ENCODE data around the gene SPARCL1. TPM values are rescaled to one million over a fixed set of nuclear protein-coding genes. Genes with fewer than 3 reads are reported as not detected.
A peak's percentile ranks its signal among the peaks of the same experiment; 100 is the strongest.

Gene SPARCL1
- total and polyA plus RNA-seq, 2 donors (not counting 3 experiments of a cell fraction or from before 2014, with no cell fraction given) = not detected

DNA sequence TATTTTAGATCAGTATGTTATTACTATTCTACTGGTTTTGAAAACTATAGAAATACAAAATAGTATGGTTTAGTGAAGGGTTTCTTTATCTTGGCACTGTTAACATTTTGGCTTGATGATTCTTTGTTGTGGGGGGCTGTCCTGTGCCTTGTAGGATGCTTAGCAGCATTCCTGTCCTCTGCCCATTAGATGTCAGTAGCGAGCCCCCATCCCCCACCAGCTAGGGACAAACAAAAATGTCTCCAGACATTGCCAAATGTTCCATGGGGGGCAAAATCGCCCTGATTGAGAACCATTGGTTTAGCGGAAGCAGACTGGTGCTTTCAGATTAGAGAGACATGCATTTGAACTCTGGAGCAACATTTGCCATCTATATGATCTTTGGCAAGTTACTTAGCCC is 23.3 kb downstream of the SPARCL1 start:
- no peak for FAIRE-seq

DNA sequence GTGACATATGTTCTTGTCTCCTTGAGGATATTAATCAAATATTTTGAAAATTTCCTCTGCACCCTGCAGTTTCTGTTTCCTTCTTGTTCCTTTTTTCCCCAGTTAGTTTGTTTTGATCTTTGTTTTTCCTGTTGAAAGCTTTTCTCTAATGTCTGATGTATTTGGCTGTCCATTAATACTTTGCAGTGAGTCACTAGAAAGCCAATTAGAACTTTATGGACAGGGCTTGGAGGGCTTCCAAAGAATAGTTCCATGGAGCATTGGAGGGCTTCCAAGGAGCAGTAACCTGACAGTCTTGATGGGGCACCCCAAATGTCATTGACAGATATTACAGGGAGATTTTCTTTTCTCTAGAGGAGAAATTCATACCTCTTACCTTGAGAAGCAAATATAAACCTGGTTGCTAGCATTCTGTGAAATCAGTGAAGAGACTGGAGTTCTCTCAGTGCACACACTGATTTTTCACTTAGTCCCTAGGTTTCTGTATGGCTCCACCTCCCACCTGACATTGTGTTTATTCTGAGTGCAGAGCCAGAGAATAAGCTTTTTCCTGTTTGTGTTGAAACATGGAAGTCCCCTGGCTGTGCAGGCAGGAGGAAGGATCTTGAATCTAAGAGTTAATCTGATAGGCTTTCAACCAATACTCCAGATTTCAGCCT is 26.5 kb downstream of the SPARCL1 start:
- DNase-seq (ENCODE audit: low read depth, low spot score) = peak; percentile 73
- H3K27ac ChIP-seq (ENCODE audit: insufficient read depth, low read depth, low read length) = no peak overlapping the region
- dilution Hi-C loops (cut with MboI; ENCODE audit: extremely low pct_ligation_motif_present, low sequenced_read_pairs) = no loop called here

More for the DNA sequence above, 23.3 kb downstream of the SPARCL1 start:
- Histone ChIP-seq H3K27ac (ENCODE audit: insufficient read depth, low read depth, low read length) (no peak overlapping the region), H3K4me3 (replicated peaks in 1 of 3; ENCODE audit: insufficient read depth in 1 of 3, low read depth in 1 of 3, low read length in 3 of 3) (no peak overlapping the region), H3K79me2 (ENCODE audit: control insufficient read depth, insufficient read depth, low read length) (no peaks in the 10 kb centered on the region), H3K27me3 (ENCODE audit: control insufficient read depth in 2 of 2, insufficient read depth in 2 of 2, low read length in 2 of 2) (no peaks in the 10 kb centered on the region), H3K9me3 (replicated peaks; ENCODE audit: control insufficient read depth, insufficient read depth, low read length) (no peaks in the 10 kb centered on the region), H3K36me3 (ENCODE audit: control insufficient read depth in 2 of 2, extremely low read depth in 1 of 2, insufficient read depth in 2 of 2, low read length in 2 of 2) (no peaks in the 10 kb centered on the region), H3K4me1 (ENCODE audit: control insufficient read depth, extremely low read depth, insufficient read depth, low read length) (peaks cover 6% of the 10 kb centered on the region), H3K9me1 (replicated peaks; ENCODE audit: control insufficient read depth, extremely low read depth, insufficient read depth, low read length) (no peaks in the 10 kb centered on the region), H2AFZ (ENCODE audit: low read depth, low read length) (no peak overlapping the region), H3K4me2 (ENCODE audit: insufficient read depth, low read length) (no peak overlapping the region), H3K9ac (replicated peaks; ENCODE audit: extremely low read depth, insufficient read depth, low read length) (no peak overlapping the region), H4K20me1 (replicated peaks; ENCODE audit: control insufficient read depth, extremely low read depth, insufficient read depth, low read length) (no peaks in the 10 kb centered on the region)
- dilution Hi-C loops (cut with MboI; ENCODE audit: extremely low pct_ligation_motif_present, low sequenced_read_pairs) = no loop called here
- no TSS peak for BruUV-seq (replicated peaks)
- ChIA-PET CTCF (interaction anchor here (1.1 kb wide), 1 partner anchor 23 kb away, joined by 3 read pairs; no protein-coding TSS in a partner anchor), POLR2A (no interaction called here)
- no peak for DNase-seq (ENCODE audit: low read depth, low spot score)
- TF ChIP-seq EZH2 (IDR thresholded peaks at IDR 0.05; ENCODE audit: borderline replicate concordance, low read depth, low read length, severe bottlenecking) = no peak
- TF ChIP-seq, protein P1, sequence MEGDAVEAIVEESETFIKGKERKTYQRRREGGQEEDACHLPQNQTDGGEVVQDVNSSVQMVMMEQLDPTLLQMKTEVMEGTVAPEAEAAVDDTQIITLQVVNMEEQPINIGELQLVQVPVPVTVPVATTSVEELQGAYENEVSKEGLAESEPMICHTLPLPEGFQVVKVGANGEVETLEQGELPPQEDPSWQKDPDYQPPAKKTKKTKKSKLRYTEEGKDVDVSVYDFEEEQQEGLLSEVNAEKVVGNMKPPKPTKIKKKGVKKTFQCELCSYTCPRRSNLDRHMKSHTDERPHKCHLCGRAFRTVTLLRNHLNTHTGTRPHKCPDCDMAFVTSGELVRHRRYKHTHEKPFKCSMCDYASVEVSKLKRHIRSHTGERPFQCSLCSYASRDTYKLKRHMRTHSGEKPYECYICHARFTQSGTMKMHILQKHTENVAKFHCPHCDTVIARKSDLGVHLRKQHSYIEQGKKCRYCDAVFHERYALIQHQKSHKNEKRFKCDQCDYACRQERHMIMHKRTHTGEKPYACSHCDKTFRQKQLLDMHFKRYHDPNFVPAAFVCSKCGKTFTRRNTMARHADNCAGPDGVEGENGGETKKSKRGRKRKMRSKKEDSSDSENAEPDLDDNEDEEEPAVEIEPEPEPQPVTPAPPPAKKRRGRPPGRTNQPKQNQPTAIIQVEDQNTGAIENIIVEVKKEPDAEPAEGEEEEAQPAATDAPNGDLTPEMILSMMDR (IDR thresholded peaks at IDR 0.05; ENCODE audit: extremely low read depth in 1 of 2, insufficient read depth in 1 of 2, low read depth in 1 of 2, low read length in 2 of 2) = peak in 1 of 2 donors; percentile 5
- intact Hi-C loops (cut with micrococcal nuclease) = no loop called here

More for the DNA sequence above, 26.5 kb downstream of the SPARCL1 start:
- Histone ChIP-seq H3K9me1 (replicated peaks; ENCODE audit: control insufficient read depth, extremely low read depth, insufficient read depth, low read length) (no peaks in the 10 kb centered on the region), H3K79me2 (ENCODE audit: control insufficient read depth, insufficient read depth, low read length) (no peaks in the 10 kb centered on the region), H3K36me3 (ENCODE audit: control insufficient read depth in 2 of 2, extremely low read depth in 1 of 2, insufficient read depth in 2 of 2, low read length in 2 of 2) (no peaks in the 10 kb centered on the region), H3K27me3 (ENCODE audit: control insufficient read depth in 2 of 2, insufficient read depth in 2 of 2, low read length in 2 of 2) (no peaks in the 10 kb centered on the region), H3K9ac (replicated peaks; ENCODE audit: extremely low read depth, insufficient read depth, low read length) (no peak overlapping the region), H4K20me1 (replicated peaks; ENCODE audit: control insufficient read depth, extremely low read depth, insufficient read depth, low read length) (no peaks in the 10 kb centered on the region), H3K9me3 (replicated peaks; ENCODE audit: control insufficient read depth, insufficient read depth, low read length) (no peaks in the 10 kb centered on the region), H3K4me1 (ENCODE audit: control insufficient read depth, extremely low read depth, insufficient read depth, low read length) (peaks cover 6% of the 10 kb centered on the region), H3K4me3 (replicated peaks in 1 of 3; ENCODE audit: insufficient read depth in 1 of 3, low read depth in 1 of 3, low read length in 3 of 3) (no peak overlapping the region), H3K4me2 (ENCODE audit: insufficient read depth, low read length) (no peak overlapping the region), H2AFZ (ENCODE audit: low read depth, low read length) (no peak overlapping the region)
- ChIA-PET POLR2A (no interaction called here), CTCF (interaction anchor here (1.4 to 1.8 kb wide), 2 partner anchors 9 to 12 kb away, joined by 5 to 7 read pairs; no protein-coding TSS in a partner anchor)
- TF ChIP-seq, protein P2, sequence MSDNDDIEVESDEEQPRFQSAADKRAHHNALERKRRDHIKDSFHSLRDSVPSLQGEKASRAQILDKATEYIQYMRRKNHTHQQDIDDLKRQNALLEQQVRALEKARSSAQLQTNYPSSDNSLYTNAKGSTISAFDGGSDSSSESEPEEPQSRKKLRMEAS (IDR thresholded peaks at IDR 0.05; ENCODE audit: insufficient read depth, insufficient read length) = no peak
- TF ChIP-seq FOS (IDR thresholded peaks at IDR 0.05; ENCODE audit: borderline replicate concordance, insufficient read depth, low read length) (no peak), EZH2 (IDR thresholded peaks at IDR 0.05; ENCODE audit: borderline replicate concordance, low read depth, low read length, severe bottlenecking) (no peak), JUN (IDR thresholded peaks at IDR 0.05; ENCODE audit: borderline replicate concordance, insufficient read depth, insufficient read length, low read depth) (no peak), POLR2A (IDR thresholded peaks at IDR 0.05; ENCODE audit: low read depth, low read length) (no peak), GATA2 (IDR thresholded peaks at IDR 0.05; ENCODE audit: insufficient read depth, insufficient read length, low read depth, low read length) (no peak)
- TF ChIP-seq, protein P1 (IDR thresholded peaks at IDR 0.05; ENCODE audit: extremely low read depth in 1 of 2, insufficient read depth in 1 of 2, low read depth in 1 of 2, low read length in 2 of 2) = no peak
- intact Hi-C loops (cut with micrococcal nuclease) = no loop called here
- no TSS peak for BruUV-seq (replicated peaks)
- peak; percentile 72 for FAIRE-seq

Measured in endothelial cell of umbilical vein (primary cell).